Measurements from ENCODE around the gene WNK3. TPM values are rescaled to one million over a fixed set of nuclear protein-coding genes. Genes with fewer than 3 reads are reported as not detected.
"Not testable (repeated sequence)": the region's sequence is repeated elsewhere in the genome, so short reads cannot be mapped to it uniquely, and the experiment has no call there.

The WNK3 gene
- total RNA-seq, result 1 to 10 TPM in 1 of 2 donors, under 1 TPM in 1; 0.75 to 2.5 TPM

- DNase-seq (ENCODE audit: low spot score in 2 of 2), result peak; percentile 43 to 47
- H3K27ac Mint-ChIP-seq, result peak within 1 kb of the TSS; percentile 64 to 91
- H3K36me3 Mint-ChIP-seq, result no peaks in the 10 kb centered on the region
- H3K9me3 Mint-ChIP-seq, result no peaks in the 10 kb centered on the region
- ATAC-seq, result peak; percentile 79 to 80
These were observed at the start of gene WNK3 for GRCh38 chrX:54357414-54358377. Gene WNK3 (minus strand): TSS chrX:54358046.

DNA sequence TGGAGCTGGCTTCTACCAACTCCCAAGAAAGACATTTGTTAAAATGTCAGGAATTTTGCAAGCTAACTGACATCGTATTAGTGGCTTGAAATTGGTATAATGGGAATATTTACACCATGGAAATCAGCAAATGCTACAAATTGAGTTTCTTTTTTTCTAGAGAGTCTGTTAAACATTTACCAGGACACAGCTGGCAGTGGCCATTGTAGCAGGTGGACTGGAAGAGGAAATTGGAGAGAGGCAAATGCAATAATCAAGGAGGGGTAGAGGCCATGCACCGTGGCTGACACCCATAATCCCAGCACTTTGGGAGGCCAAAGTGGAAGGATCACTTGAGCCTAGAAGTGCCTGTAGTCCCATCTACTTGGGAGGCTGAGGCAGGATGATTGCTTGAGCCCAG lies 49.4 kb upstream of the WNK3 start:
- Mint-ChIP-seq H3K9me3 (no peaks in the 10 kb centered on the region), H3K27ac (no peak overlapping the region), H3K36me3 (no peaks in the 10 kb centered on the region)
- no peak for ATAC-seq
- no peak for DNase-seq (ENCODE audit: low spot score in 2 of 2)

- DNase-seq (ENCODE audit: low spot score in 2 of 2) (no peak), ATAC-seq (no peak)
- Mint-ChIP-seq H3K9me3 (no peaks in the 10 kb centered on the region), H3K27ac (no peak overlapping the region), H3K36me3 (no peaks in the 10 kb centered on the region)
These were observed 39.3 kb upstream of the WNK3 start for GRCh38 chrX:54397113-54397512.

GRCh38 chrX:54386314-54386713 lies 28.5 kb upstream of the WNK3 start:
- ATAC-seq, result no peak
- no peaks in the 10 kb centered on the region for H3K36me3 Mint-ChIP-seq

DNA sequence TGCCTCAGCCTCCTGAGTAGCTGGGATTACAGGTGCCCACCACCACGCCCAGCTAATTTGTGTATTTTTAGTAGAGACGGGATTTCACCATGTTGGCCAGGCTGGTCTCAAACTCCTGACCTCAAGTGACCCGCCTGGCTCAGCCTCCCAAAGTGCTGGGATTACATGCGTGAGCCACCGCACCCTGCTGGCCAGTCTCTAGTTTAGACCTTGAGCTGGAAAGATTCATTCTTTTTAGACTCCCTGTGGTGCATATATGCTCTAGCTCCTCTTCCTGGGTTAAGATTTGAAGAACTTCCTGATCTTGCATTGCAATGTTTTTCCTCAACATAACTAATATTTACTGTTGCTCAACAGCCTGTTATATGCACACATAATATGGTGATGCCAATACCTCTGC lies 26.8 kb upstream of the WNK3 start:
- H3K36me3 Mint-ChIP-seq; DNase-seq (ENCODE audit: low spot score in 2 of 2); ATAC-seq; H3K9me3 Mint-ChIP-seq; H3K27ac Mint-ChIP-seq: not testable (repeated sequence)

More at GRCh38 chrX:54386314-54386713, 28.5 kb upstream of the WNK3 start:
- Mint-ChIP-seq H3K27ac (no peak overlapping the region), H3K9me3 (no peaks in the 10 kb centered on the region)
- no peak for DNase-seq (ENCODE audit: low spot score in 2 of 2)

GRCh38 chrX:54359408-54359807 lies 1.6 kb upstream of the WNK3 start:
- Mint-ChIP-seq H3K36me3 (no peaks in the 10 kb centered on the region), H3K27ac (no peak overlapping the region), H3K9me3 (no peaks in the 10 kb centered on the region)
- no peak for DNase-seq (ENCODE audit: low spot score in 2 of 2)
- no peak for ATAC-seq

DNA sequence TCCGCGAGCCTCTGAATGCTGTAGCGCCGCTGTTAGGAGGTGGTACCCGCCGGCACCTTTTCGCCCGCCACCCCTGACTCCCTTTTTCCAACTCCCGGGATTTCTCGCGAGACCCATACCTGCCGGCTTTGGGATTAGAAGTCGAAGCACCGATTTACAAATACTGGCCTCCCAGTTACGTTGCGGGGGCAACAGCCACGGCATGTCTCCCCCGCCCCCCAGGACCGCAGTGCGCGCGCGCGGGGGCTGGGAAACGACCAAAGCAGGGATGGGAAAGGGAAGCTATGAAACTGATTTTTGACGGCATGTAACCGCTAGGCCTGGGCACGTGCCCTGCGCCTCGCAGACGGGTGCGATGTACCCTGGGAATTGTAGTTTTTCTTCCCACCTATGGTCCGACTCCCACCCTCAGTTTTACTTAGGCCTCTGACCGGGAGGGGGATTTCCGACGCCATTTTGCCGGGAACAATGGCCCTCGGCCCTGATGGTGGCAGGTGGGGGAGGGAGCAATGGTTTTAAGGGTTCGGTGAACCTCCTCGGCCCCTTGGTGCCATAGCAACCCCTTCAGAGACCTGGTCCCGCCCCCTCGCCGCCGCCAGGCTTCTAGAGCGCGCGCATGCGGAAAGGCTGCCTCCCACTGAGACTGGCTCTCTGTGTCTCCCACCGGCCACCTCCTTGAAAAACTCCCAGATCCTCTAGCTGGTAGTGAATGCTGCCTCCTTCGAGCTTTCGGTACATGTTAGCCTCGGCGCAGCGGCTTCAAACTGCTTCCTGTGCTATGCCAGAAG lies 772 bp upstream of the WNK3 start:
- peak; percentile 20 to 70 for ATAC-seq
- Mint-ChIP-seq H3K27ac (peak overlapping the region; percentile 64 to 91), H3K9me3 (no peaks in the 10 kb centered on the region)

DNA sequence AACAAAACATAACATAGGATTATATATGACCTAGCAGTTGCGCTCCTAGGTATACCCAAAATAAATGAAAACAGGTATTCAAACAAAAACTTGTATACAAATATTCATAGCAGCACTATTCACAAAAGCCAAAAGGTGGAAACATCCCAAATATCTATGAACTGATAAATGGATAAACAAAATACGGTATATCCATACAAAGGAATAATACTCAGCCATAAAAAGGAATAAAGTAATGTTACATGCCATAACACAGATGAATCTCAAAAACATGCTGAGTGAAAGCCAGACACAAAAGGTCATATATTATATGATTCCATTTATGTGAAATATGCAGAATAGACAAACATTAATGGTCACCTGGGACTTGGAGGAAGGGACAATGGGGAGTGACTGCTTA lies 5.2 kb downstream of the WNK3 start:
- Mint-ChIP-seq H3K36me3 (no peaks in the 10 kb centered on the region), H3K27ac (no peak overlapping the region), H3K9me3 (no peaks in the 10 kb centered on the region)
- ATAC-seq, result no peak
- DNase-seq (ENCODE audit: low spot score in 2 of 2), result no peak

More for the DNA sequence above, 772 bp upstream of the WNK3 start:
- H3K36me3 Mint-ChIP-seq, result no peaks in the 10 kb centered on the region
- DNase-seq (ENCODE audit: low spot score in 2 of 2), result peak in 1 of 2 donors; percentile 53

DNA sequence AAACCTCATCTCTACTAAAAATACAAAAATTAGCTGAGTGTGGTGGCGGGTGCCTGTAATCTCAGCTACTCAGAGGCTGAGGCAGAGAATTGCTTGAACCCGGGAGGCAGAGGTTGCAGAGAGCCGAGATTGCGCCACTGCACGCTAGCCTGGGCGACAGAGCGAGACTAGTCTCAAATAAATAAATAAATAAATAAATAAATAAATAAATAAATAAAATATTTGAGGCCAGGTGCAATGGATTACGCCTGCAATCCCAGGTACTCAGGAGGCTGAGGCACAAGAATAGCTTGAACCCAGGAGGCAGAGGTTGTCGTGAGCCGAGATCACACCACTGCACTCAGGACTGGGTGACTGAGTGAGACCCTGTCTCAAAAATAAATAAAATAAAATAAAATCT lies 20.5 kb downstream of the WNK3 start:
- not testable (repeated sequence) for DNase-seq (ENCODE audit: low spot score in 2 of 2); H3K27ac Mint-ChIP-seq; H3K36me3 Mint-ChIP-seq; ATAC-seq; H3K9me3 Mint-ChIP-seq

DNA sequence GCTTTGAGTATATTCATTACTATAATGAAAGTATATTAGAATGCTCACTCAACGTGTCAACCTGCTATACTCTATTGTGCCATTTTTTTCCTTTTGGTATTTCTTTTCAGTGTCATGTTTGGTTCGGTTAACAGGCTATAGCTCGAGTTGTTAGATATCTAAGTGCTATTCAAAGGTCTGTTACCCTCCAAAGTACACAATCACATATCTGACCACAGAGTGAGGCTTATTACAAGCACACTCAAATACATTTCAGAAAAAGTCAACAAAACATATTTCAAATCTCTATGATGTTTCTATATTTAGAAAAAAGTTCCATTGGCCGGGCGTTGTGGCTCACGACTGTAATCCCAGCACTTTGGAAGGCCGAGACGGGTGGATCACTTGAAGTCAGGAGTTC lies 32.8 kb downstream of the WNK3 start:
- no peak for ATAC-seq

GRCh38 chrX:54320067-54320466 lies 37.8 kb downstream of the WNK3 start:
- ATAC-seq, result no peak
- no peaks in the 10 kb centered on the region for H3K36me3 Mint-ChIP-seq
- H3K27ac Mint-ChIP-seq, result no peak overlapping the region
- no peak for DNase-seq (ENCODE audit: low spot score in 2 of 2)
- no peaks in the 10 kb centered on the region for H3K9me3 Mint-ChIP-seq

More for the DNA sequence above, 32.8 kb downstream of the WNK3 start:
- no peak overlapping the region for H3K27ac Mint-ChIP-seq
- DNase-seq (ENCODE audit: low spot score in 2 of 2), result no peak
- no peaks in the 10 kb centered on the region for H3K36me3 Mint-ChIP-seq
- H3K9me3 Mint-ChIP-seq, result no peaks in the 10 kb centered on the region

- no peak for DNase-seq (ENCODE audit: low spot score in 2 of 2)
- no peak overlapping the region for H3K27ac Mint-ChIP-seq
- ATAC-seq, result no peak
- H3K36me3 Mint-ChIP-seq, result peaks cover 0 to 4% of the 10 kb centered on the region in 2 donors
- no peaks in the 10 kb centered on the region for H3K9me3 Mint-ChIP-seq
These were observed 51.5 kb downstream of the WNK3 start for GRCh38 chrX:54306379-54306778.

- Mint-ChIP-seq H3K27ac (no peak overlapping the region), H3K9me3 (no peaks in the 10 kb centered on the region), H3K36me3 (peaks cover 0 to 4% of the 10 kb centered on the region in 2 donors)
- ATAC-seq (no peak), DNase-seq (ENCODE audit: low spot score in 2 of 2) (no peak)
These were observed 56.3 kb downstream of the WNK3 start for GRCh38 chrX:54301516-54301915.

GRCh38 chrX:54294306-54294705 lies 63.5 kb downstream of the WNK3 start:
- Mint-ChIP-seq H3K9me3 (no peaks in the 10 kb centered on the region), H3K27ac (no peak overlapping the region), H3K36me3 (no peaks in the 10 kb centered on the region)
- no peak for ATAC-seq
- no peak for DNase-seq (ENCODE audit: low spot score in 2 of 2)

DNA sequence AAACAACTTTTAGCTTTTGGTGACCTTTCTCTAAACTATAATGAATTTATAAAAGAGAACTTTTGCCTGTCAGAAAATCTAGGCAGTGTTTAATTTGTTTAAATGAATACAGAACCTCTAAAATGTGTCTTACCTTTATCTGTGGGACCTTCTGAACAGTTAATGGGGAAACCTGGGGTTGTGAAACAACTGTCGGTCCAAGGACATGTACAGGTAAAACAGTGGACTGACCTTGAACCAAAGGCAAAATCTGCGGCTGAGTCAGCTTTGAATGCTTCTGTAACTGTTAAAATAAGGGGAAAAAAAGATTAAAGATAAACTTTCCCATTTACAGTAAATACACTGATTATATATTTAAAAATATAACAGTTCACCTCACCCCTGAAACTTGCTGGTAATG lies 65.1 kb downstream of the WNK3 start:
- no peaks in the 10 kb centered on the region for H3K36me3 Mint-ChIP-seq
- H3K9me3 Mint-ChIP-seq, result no peaks in the 10 kb centered on the region
- H3K27ac Mint-ChIP-seq, result no peak overlapping the region
- DNase-seq (ENCODE audit: low spot score in 2 of 2), result no peak
- no peak for ATAC-seq

DNA sequence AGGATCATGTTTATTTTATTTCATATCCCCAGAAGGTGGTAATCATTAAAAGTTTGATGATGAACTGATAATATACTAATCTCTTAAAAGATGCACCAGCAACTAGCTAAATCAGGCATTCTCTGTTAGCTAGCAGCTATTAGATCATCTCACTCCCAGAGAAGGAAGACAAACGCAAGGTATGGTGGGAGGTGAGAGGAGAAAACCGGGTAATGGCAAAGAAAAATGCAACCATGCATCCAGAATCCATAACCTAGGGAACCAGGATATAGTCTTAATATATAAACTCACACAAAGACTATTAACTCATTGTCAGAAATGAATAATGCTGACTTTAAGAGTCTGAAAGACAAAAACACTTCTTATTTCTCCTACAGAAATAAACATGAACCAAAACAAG lies 66.1 kb downstream of the WNK3 start:
- Mint-ChIP-seq H3K36me3 (no peaks in the 10 kb centered on the region), H3K27ac (no peak overlapping the region), H3K9me3 (no peaks in the 10 kb centered on the region)
- DNase-seq (ENCODE audit: low spot score in 2 of 2), result no peak
- ATAC-seq, result no peak

- ATAC-seq (no peak), DNase-seq (ENCODE audit: low spot score in 2 of 2) (no peak)
- Mint-ChIP-seq H3K36me3 (no peaks in the 10 kb centered on the region), H3K9me3 (no peaks in the 10 kb centered on the region), H3K27ac (no peak overlapping the region)
These were observed 68.9 kb downstream of the WNK3 start for GRCh38 chrX:54288968-54289367.

Data from activated naive CD4-positive, alpha-beta T cell treated with anti-CD3 and anti-CD28 coated beads, Interleukin-2, amount 50 U/mL, for 72 hours (primary cell).